Panc1 (cell line): ENCODE measurements around the gene PRPF18. TPM values are rescaled to one million over a fixed set of nuclear protein-coding genes. Genes with fewer than 3 reads are reported as not detected.

Experiments
- ATAC-seq: fragments of 200-7000 bp; cut with Tn5 transposase; 2 replicates; pipeline ENCODE4 v1.9.1; 2020; ENCODE audit warnings: mild to moderate bottlenecking, moderate library complexity
- BruUV-seq: library from RNA; stranded (reverse); fragments of 400-500 nt; replicated peaks from 2 replicates; lab custom pipeline; 2021; lab: Mats Ljungman, UMichigan
- CTCF ChIA-PET: fragments of 300-600 bp; sonication (Branson Sonifier 250); formaldehyde crosslinking; loops from one replicate; lab custom pipeline; 2022; ENCODE audit warnings: antibody characterized with exemption; lab: Charles Lee
- POLR2A ChIA-PET: fragments of 300-600 bp; sonication (Branson Sonifier 250); formaldehyde crosslinking; loops from one replicate; lab custom pipeline; 2022; ENCODE audit warnings: antibody characterized with exemption; lab: Charles Lee
- DNase-seq: peaks from one replicate; pipeline ENCODE4 v3.0.0-alpha.2; 2010; ENCODE audit warnings: low read depth, low spot score
- H3K27ac ChIP-seq: 2 replicates; pipeline ENCODE4 v1.5.1; 2011; ENCODE audit warnings: mild to moderate bottlenecking, low read length, inconsistent platforms
- H3K27me3 ChIP-seq: fragments of 200-500 bp; sonication (Bioruptor generic); 2 replicates; pipeline ENCODE4 v1.6.0; 2014; ENCODE audit warnings: low read length, inconsistent platforms; ENCODE audit not compliant: control insufficient read depth, insufficient read depth
- H3K36me3 ChIP-seq: fragments of 200-500 bp; sonication (Bioruptor generic); 2 replicates; pipeline ENCODE4 v1.5.1; 2014; ENCODE audit warnings: inconsistent platforms, mild to moderate bottlenecking, low read length, moderate library complexity; ENCODE audit not compliant: control insufficient read depth, insufficient read depth
- H3K4me1 ChIP-seq: 2 replicates; pipeline ENCODE4 v1.5.1; 2011; ENCODE audit warnings: inconsistent platforms, mild to moderate bottlenecking, low read length, moderate library complexity; ENCODE audit not compliant: control insufficient read depth, insufficient read depth
- H3K4me3 ChIP-seq, 2 experiments: 2 replicates each; pipeline ENCODE4 v1.5.1; 2011 to 2012; ENCODE audit warnings: low read depth in 2 of 2, low read length in 2 of 2, mild to moderate bottlenecking in 2 of 2, inconsistent platforms in 1 of 2, moderate library complexity in 1 of 2
- H3K9me3 ChIP-seq: fragments of 200-500 bp; sonication (Bioruptor generic); 2 replicates; pipeline ENCODE4 v1.5.1; 2014; ENCODE audit warnings: low read depth, mild to moderate bottlenecking, inconsistent platforms, low read length, moderate library complexity; ENCODE audit not compliant: control insufficient read depth, insufficient read depth
- POLR2AphosphoS5 ChIP-seq: IDR thresholded peaks from 2 replicates; pipeline ENCODE4 v1.6.1; 2012; ENCODE audit warnings: mild to moderate bottlenecking, low read depth, low read length, moderate library complexity
- REST ChIP-seq, 2 experiments: IDR thresholded peaks; 2 replicates each; pipeline ENCODE4 v1.6.1; 2011 to 2012; ENCODE audit warnings: low read depth in 2 of 2, control low read depth in 1 of 2, low read length in 1 of 2, mild to moderate bottlenecking in 1 of 2, moderate library complexity in 1 of 2; ENCODE audit not compliant: insufficient read depth in 1 of 2
- SIN3A ChIP-seq: IDR thresholded peaks from 2 replicates; pipeline ENCODE4 v1.6.1; 2012; ENCODE audit warnings: low read depth, mild to moderate bottlenecking, low read length, moderate library complexity, borderline replicate concordance; ENCODE audit not compliant: insufficient read depth
- TCF7L2 ChIP-seq: IDR thresholded peaks from 2 replicates; pipeline ENCODE4 v1.6.1; 2011; ENCODE audit warnings: mild to moderate bottlenecking, low read depth, low read length, inconsistent platforms
- in situ Hi-C: cut with HindIII; loops from 2 replicates; pipeline ENCODE4 v1.10.0; 2016; ENCODE audit warnings: low sequenced_read_pairs, low pct_unique_long_range_greater_than_20kb
- intact Hi-C: fragments of 100-400 bp; cut with micrococcal nuclease; formaldehyde crosslinking; loops from one replicate; pipeline ENCODE4 v1.10.0; 2022; ENCODE audit not compliant: unreplicated experiment
- total RNA-seq: library from RNA; stranded (reverse); gene quantifications from one replicate; pipeline ENCODE4 v1.2.1, GENCODE V29; 2021; ENCODE audit not compliant: unreplicated experiment
- TF ChIP-seq, protein P1 (sequence below): fragments of 450-650 bp; IDR thresholded peaks from 2 replicates; pipeline ENCODE4 v1.5.1; 2017; ENCODE audit warnings: mild to moderate bottlenecking

PRPF18 gene
- total RNA-seq, 1 experiment from 2014 or later = 12.0 TPM

DNA sequence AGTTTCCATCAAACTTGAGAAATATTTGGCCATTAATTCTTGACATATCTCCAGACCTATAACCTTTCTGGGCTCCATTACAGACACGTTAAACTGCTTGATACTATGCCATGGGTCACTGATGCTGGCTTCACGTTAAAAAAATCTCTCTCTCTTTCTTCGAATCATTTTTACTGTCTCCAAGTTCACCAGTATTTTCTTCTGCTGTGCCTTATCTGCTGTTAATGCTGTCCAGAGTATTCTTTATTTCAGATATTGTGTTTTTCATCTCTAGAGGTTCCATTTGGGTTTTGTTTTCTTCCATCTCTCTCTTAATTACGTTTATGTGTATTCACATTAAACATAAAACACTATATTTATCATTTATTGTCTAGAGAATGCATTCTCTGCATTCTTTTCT is 12.8 kb upstream of the PRPF18 start:
- DNase-seq = no peak
- BruUV-seq = no TSS peak
- ChIA-PET POLR2A (no interaction called here), CTCF (no interaction called here)
- Histone ChIP-seq H3K36me3 (no peaks in the 10 kb centered on the region), H3K4me3 (no peak overlapping the region), H3K27ac (no peak overlapping the region), H3K27me3 (0 out of 2 replicates have a peak, but pooled peaks cover 2% of the 10 kb centered on the region), H3K4me1 (no peaks in the 10 kb centered on the region), H3K9me3 (no peaks in the 10 kb centered on the region)
- in situ Hi-C loops (no loop called here), intact Hi-C loops (no loop called here)
- TF ChIP-seq POLR2AphosphoS5 (no peak), SIN3A (no peak), TCF7L2 (no peak), REST (IDR thresholded peaks at IDR 0.05; ENCODE audit: insufficient read depth in 1 of 2, low read depth in 2 of 2, low read length in 1 of 2) (no peak)
- TF ChIP-seq, protein P1, sequence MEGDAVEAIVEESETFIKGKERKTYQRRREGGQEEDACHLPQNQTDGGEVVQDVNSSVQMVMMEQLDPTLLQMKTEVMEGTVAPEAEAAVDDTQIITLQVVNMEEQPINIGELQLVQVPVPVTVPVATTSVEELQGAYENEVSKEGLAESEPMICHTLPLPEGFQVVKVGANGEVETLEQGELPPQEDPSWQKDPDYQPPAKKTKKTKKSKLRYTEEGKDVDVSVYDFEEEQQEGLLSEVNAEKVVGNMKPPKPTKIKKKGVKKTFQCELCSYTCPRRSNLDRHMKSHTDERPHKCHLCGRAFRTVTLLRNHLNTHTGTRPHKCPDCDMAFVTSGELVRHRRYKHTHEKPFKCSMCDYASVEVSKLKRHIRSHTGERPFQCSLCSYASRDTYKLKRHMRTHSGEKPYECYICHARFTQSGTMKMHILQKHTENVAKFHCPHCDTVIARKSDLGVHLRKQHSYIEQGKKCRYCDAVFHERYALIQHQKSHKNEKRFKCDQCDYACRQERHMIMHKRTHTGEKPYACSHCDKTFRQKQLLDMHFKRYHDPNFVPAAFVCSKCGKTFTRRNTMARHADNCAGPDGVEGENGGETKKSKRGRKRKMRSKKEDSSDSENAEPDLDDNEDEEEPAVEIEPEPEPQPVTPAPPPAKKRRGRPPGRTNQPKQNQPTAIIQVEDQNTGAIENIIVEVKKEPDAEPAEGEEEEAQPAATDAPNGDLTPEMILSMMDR = no peak
- ATAC-seq = no peak

DNA sequence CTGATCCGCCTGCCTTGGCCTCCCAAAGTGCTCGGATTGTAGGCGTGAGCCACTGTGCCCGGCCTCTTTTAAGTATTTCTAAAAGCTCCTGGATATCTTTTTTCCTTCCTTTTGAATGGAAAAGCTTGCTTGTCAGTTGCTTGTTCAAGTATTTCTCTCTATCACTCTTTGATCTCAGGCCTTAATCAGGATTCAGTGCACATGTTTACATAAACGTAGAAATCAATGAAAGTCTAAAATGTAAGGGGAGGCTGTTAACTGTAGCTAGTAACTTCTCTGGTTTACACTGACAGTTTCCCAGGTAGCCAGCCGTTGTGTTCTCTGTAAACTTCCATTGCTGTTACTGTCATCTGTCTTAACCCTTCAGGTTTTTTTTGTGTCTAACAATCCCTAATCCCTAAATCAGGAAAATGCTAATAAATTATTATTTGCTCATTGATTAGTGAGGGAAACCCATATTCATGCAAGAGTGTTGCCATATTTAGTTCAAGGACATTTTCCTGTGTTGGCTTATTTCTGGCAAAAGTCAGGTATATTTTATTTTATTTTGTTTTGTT is 1.5 kb upstream of the PRPF18 start:
- Histone ChIP-seq H3K36me3 (no peaks in the 10 kb centered on the region; the same call in 1 of the 2 replicates), H3K4me1 (no peaks in the 10 kb centered on the region; the same call in 1 of the 2 replicates), H3K9me3 (no peaks in the 10 kb centered on the region), H3K4me3 (no peak overlapping the region), H3K27ac (no peak overlapping the region), H3K27me3 (no peaks in the 10 kb centered on the region)
- in situ Hi-C loops (no loop called here), intact Hi-C loops (loop anchor here (5.0 kb wide), 1 partner anchor 213 kb away; no protein-coding TSS in a partner anchor)
- CTCF ChIA-PET = no interaction called here
- no TSS peak for BruUV-seq
- TF ChIP-seq POLR2AphosphoS5 = no peak
- no peak for TF ChIP-seq TCF7L2
- DNase-seq (no peak), ATAC-seq (no peak)
- POLR2A ChIA-PET = no interaction called here

DNA sequence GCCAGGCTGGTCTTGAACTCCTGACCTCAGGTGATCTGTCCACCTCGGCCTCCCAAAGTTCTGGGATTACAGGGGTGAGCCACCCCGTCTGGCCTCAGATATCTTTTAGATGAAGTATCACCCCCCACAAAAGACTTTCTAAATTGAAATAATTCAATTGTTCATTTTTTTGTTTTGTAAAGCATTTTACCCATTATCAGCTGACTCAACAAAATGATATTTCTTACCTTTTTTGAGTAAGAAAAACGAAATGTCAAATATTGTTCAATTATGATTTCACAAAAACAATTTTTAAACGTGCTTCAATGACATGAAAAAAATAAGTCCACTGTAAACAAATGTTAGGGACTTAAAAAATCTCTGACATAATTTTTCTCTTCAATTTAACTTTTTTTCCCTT is 822 bp upstream of the PRPF18 start:
- Histone ChIP-seq H3K9me3 (no peaks in the 10 kb centered on the region), H3K36me3 (no peaks in the 10 kb centered on the region; the same call in 1 of the 2 replicates), H3K27ac (no peak overlapping the region), H3K4me1 (no peaks in the 10 kb centered on the region; the same call in 1 of the 2 replicates), H3K27me3 (no peaks in the 10 kb centered on the region), H3K4me3 (no peak overlapping the region)
- in situ Hi-C loops = no loop called here
- intact Hi-C loops = loop anchor here (5.0 kb wide), 1 partner anchor 214 kb away; no protein-coding TSS in a partner anchor
- ChIA-PET CTCF (no interaction called here), POLR2A (no interaction called here)
- ATAC-seq = no peak
- DNase-seq = no peak
- TF ChIP-seq SIN3A = no peak
- TF ChIP-seq TCF7L2 = no peak
- TF ChIP-seq POLR2AphosphoS5 = no peak
- TF ChIP-seq REST (IDR thresholded peaks at IDR 0.05; ENCODE audit: insufficient read depth in 1 of 2, low read depth in 2 of 2, low read length in 1 of 2) = no peak
- TF ChIP-seq, protein P1 = no peak
- no TSS peak for BruUV-seq
